AG04449 (cell line): ENCODE results near the gene ADD2.

Experiments
- CTCF ChIA-PET: fragments of 350-600 bp; formaldehyde crosslinking; extraction: SDS; loops from one replicate; lab custom pipeline; 2021; ENCODE audit warnings: antibody characterized with exemption; lab: Yijun Ruan, JAX
- POLR2A ChIA-PET: fragments of 400-600, 350-600 bp; formaldehyde crosslinking; extraction: SDS; loops from one replicate; lab custom pipeline; 2020; ENCODE audit warnings: antibody characterized with exemption, inconsistent platforms; lab: Yijun Ruan, JAX
- DNase-seq: peaks from one replicate; pipeline ENCODE4 v3.0.0-alpha.2; 2010; ENCODE audit warnings: low read depth, low spot score
- H3K4me3 ChIP-seq: 2 replicates; pipeline ENCODE4 v1.5.1; 2011; ENCODE audit warnings: low read depth, mild to moderate bottlenecking, control low read depth, low read length
- CTCF ChIP-seq: IDR thresholded peaks from one replicate; pipeline ENCODE4 v1.5.1; 2011; ENCODE audit warnings: mild to moderate bottlenecking, moderate library complexity, low read length, control low read depth, inconsistent platforms; ENCODE audit not compliant: insufficient read depth; ENCODE audit errors: missing control alignments

Gene ADD2

GRCh38 chr2:70683455-70683854 is 84.5 kb downstream of the ADD2 start:
- POLR2A ChIA-PET, result no interaction called here

GRCh38 chr2:70680735-70681134 is 87.3 kb downstream of the ADD2 start:
- no peak overlapping the region for H3K4me3 ChIP-seq
- CTCF ChIA-PET, result interaction anchor here (0.6 kb wide), 1 partner anchor 96 kb away, joined by 3 read pairs; no protein-coding TSS in a partner anchor
- POLR2A ChIA-PET, result no interaction called here
- TF ChIP-seq CTCF, result no peak
- DNase-seq, result no peak

More at GRCh38 chr2:70683455-70683854, 84.5 kb downstream of the ADD2 start:
- CTCF ChIA-PET, result no interaction called here
- DNase-seq, result no peak
- no peak overlapping the region for H3K4me3 ChIP-seq
- no peak for TF ChIP-seq CTCF

GRCh38 chr2:70679259-70679658 is 88.7 kb downstream of the ADD2 start:
- DNase-seq, result no peak
- H3K4me3 ChIP-seq, result no peak overlapping the region
- no peak for TF ChIP-seq CTCF
- ChIA-PET CTCF (no interaction called here), POLR2A (no interaction called here)

GRCh38 chr2:70678576-70679143 is 89.3 kb downstream of the ADD2 start:
- no peak for TF ChIP-seq CTCF
- no peak for DNase-seq
- ChIA-PET POLR2A (no interaction called here), CTCF (no interaction called here)
- H3K4me3 ChIP-seq, result no peak overlapping the region

- DNase-seq, result no peak
- ChIA-PET CTCF (no interaction called here), POLR2A (no interaction called here)
- H3K4me3 ChIP-seq, result no peak overlapping the region
- no peak for TF ChIP-seq CTCF
Observed at GRCh38 chr2:70676301-70677035, 91.5 kb downstream of the ADD2 start.

- POLR2A ChIA-PET, result no interaction called here
- no peak for DNase-seq
- no peak for TF ChIP-seq CTCF
- no peak overlapping the region for H3K4me3 ChIP-seq
- CTCF ChIA-PET, result no interaction called here
Observed at GRCh38 chr2:70675862-70676261, 92.1 kb downstream of the ADD2 start.
